Natural killer cell (primary cell): ENCODE measurements around the gene CEP89. TPM values are rescaled to one million over a fixed set of nuclear protein-coding genes. Genes with fewer than 3 reads are reported as not detected.

Experiments used
- ATAC-seq, 3 donors: fragments of 150-1000 bp in 2 of 3; fragments of 200-7000 bp in 1 of 3; cut with Tn5 transposase; 1 replicate in 1 of 3; 2 replicates in 2 of 3; pipeline ENCODE4 v1.10.0; 2021; ENCODE audit warnings: mild to moderate bottlenecking in 2 of 3, moderate library complexity in 2 of 3
- DNase-seq, 2 donors: peaks; one replicate each; pipeline versions ENCODE4 v3.0.0 to v3.0.0-alpha.2; 2013 to 2021; ENCODE audit warnings: mixed read lengths in 1 of 2
- H3K27ac ChIP-seq: one replicate; pipeline ENCODE4 v1.5.1; 2013; ENCODE audit warnings: mild to moderate bottlenecking, low read length
- H3K27me3 ChIP-seq: one replicate; pipeline ENCODE4 v1.6.1; 2013; ENCODE audit warnings: low read length; ENCODE audit not compliant: control insufficient read depth, insufficient read depth
- H3K36me3 ChIP-seq: one replicate; pipeline ENCODE4 v1.6.1; 2013; ENCODE audit warnings: low read length; ENCODE audit not compliant: control insufficient read depth, insufficient read depth
- H3K4me1 ChIP-seq: one replicate; pipeline ENCODE4 v1.6.1; 2013; ENCODE audit warnings: low read length; ENCODE audit not compliant: control insufficient read depth, insufficient read depth
- H3K4me3 ChIP-seq: one replicate; pipeline ENCODE4 v1.5.1; 2013; ENCODE audit warnings: low read length
- H3K9me3 ChIP-seq: one replicate; pipeline ENCODE4 v1.6.1; 2013; ENCODE audit warnings: low read length; ENCODE audit not compliant: control insufficient read depth, insufficient read depth
- H3K27ac Mint-ChIP-seq, 2 donors: one replicate each; pipeline ENCODE4 v1.8.0; 2022; ENCODE audit warnings: mild to moderate bottlenecking in 2 of 2, mixed read lengths in 2 of 2, moderate library complexity in 1 of 2
- H3K27me3 Mint-ChIP-seq, 2 donors: one replicate each; pipeline ENCODE4 v1.8.0; 2022; ENCODE audit warnings: low read depth in 2 of 2, mixed read lengths in 2 of 2
- H3K36me3 Mint-ChIP-seq: one replicate; pipeline ENCODE4 v1.8.0; 2022; ENCODE audit warnings: mixed read lengths
- H3K4me1 Mint-ChIP-seq, 2 donors: one replicate each; pipeline ENCODE4 v1.8.0; 2022; ENCODE audit warnings: mixed read lengths in 2 of 2
- H3K4me3 Mint-ChIP-seq: one replicate; pipeline ENCODE4 v1.8.0; 2022; ENCODE audit warnings: mild to moderate bottlenecking, moderate library complexity, mixed read lengths
- H3K9me3 Mint-ChIP-seq, 2 donors: one replicate each; pipeline ENCODE4 v1.8.0; 2022; ENCODE audit warnings: mixed read lengths in 2 of 2
- CTCF ChIP-seq: fragments of 200-600 bp; IDR thresholded peaks from one replicate; pipeline ENCODE4 v1.8.0; 2022; ENCODE audit warnings: antibody characterized with exemption
- WGBS: methylation state at CpG from one replicate; pipeline ENCODE4 v1.1.7; 2013; ENCODE audit warnings: missing lambda C conversion rate; ENCODE audit not compliant: insufficient coverage; 5-methylcytosine and 5-hydroxymethylcytosine counted together
- intact Hi-C: fragments of 100-400 bp; cut with micrococcal nuclease; formaldehyde crosslinking; loops from one replicate; pipeline ENCODE4 v1.14.2; 2022
- total RNA-seq, 4 donors: library from RNA; stranded (reverse); fragments of 120-200 nt in 1 of 4; gene quantifications; one replicate each; pipeline versions ENCODE4 v1.2.3 to v1.2.4, GENCODE V29; 2013 to 2022

Gene CEP89
- total RNA-seq, 3 donors from 2014 or later (not counting 1 experiment from before 2014, with no cell fraction given), result 7.6 to 12.0 (median 10.3) TPM

GRCh38 chr19:32865326-32865725 lies 106.4 kb downstream of the CEP89 start:
- Histone ChIP-seq H3K9me3 (no peaks in the 10 kb centered on the region), H3K4me3 (no peak overlapping the region), H3K27me3 (no peaks in the 10 kb centered on the region), H3K36me3 (no peaks in the 10 kb centered on the region), H3K4me1 (no peaks in the 10 kb centered on the region), H3K27ac (no peak overlapping the region)
- no peaks in the 10 kb centered on the region for H3K9me3 Mint-ChIP-seq
- H3K4me1 Mint-ChIP-seq, result no peaks in the 10 kb centered on the region
- intact Hi-C loops, result no loop called here
- DNase-seq (no peak), ATAC-seq (no peak)
- H3K4me3 Mint-ChIP-seq, result no peak overlapping the region
- WGBS, result 84% methylated on average over 6 of the region's 6 CpGs
- H3K36me3 Mint-ChIP-seq, result no peaks in the 10 kb centered on the region
- H3K27me3 Mint-ChIP-seq, result no peaks in the 10 kb centered on the region
- no peak for TF ChIP-seq CTCF
- H3K27ac Mint-ChIP-seq, result no peak overlapping the region

GRCh38 chr19:32864318-32865007 lies 107.3 kb downstream of the CEP89 start:
- H3K4me3 ChIP-seq, result no peak overlapping the region
- H3K27me3 Mint-ChIP-seq, result no peaks in the 10 kb centered on the region
- no peak overlapping the region for H3K4me3 Mint-ChIP-seq
- WGBS, result 91% methylated on average over 35 of the region's 35 CpGs
- no peak for TF ChIP-seq CTCF
- DNase-seq (no peak), ATAC-seq (no peak)
- intact Hi-C loops, result no loop called here
- H3K36me3 ChIP-seq, result no peaks in the 10 kb centered on the region
- H3K4me1 Mint-ChIP-seq, result peaks cover 0 to 3% of the 10 kb centered on the region in 2 donors
- H3K36me3 Mint-ChIP-seq, result no peaks in the 10 kb centered on the region
- H3K27ac Mint-ChIP-seq, result no peak overlapping the region
- H3K4me1 ChIP-seq, result no peaks in the 10 kb centered on the region
- no peaks in the 10 kb centered on the region for H3K9me3 Mint-ChIP-seq
- H3K9me3 ChIP-seq, result no peaks in the 10 kb centered on the region
- no peaks in the 10 kb centered on the region for H3K27me3 ChIP-seq
- H3K27ac ChIP-seq, result no peak overlapping the region

- no peak for TF ChIP-seq CTCF
- Histone ChIP-seq H3K27ac (no peak overlapping the region), H3K4me1 (no peaks in the 10 kb centered on the region), H3K9me3 (no peaks in the 10 kb centered on the region), H3K36me3 (no peaks in the 10 kb centered on the region), H3K4me3 (no peak overlapping the region), H3K27me3 (no peaks in the 10 kb centered on the region)
- Mint-ChIP-seq H3K27ac (no peak overlapping the region), H3K36me3 (no peaks in the 10 kb centered on the region), H3K4me3 (no peak overlapping the region), H3K9me3 (no peaks in the 10 kb centered on the region), H3K27me3 (no peaks in the 10 kb centered on the region), H3K4me1 (peaks cover 0 to 7% of the 10 kb centered on the region in 2 donors)
- WGBS, result 93% methylated on average over 13 of the region's 13 CpGs
- intact Hi-C loops, result no loop called here
- DNase-seq, result no peak
- ATAC-seq, result no peak
These were observed 107.9 kb downstream of the CEP89 start for GRCh38 chr19:32863841-32864240.

GRCh38 chr19:32863301-32863700 lies 108.5 kb downstream of the CEP89 start:
- TF ChIP-seq CTCF, result no peak
- ATAC-seq (no peak), DNase-seq (no peak)
- Histone ChIP-seq H3K4me1 (no peaks in the 10 kb centered on the region), H3K9me3 (no peaks in the 10 kb centered on the region), H3K27me3 (no peaks in the 10 kb centered on the region), H3K4me3 (no peak overlapping the region), H3K27ac (no peak overlapping the region), H3K36me3 (no peaks in the 10 kb centered on the region)
- peaks cover 0 to 7% of the 10 kb centered on the region in 2 donors for H3K4me1 Mint-ChIP-seq
- no peaks in the 10 kb centered on the region for H3K36me3 Mint-ChIP-seq
- intact Hi-C loops, result no loop called here
- H3K27me3 Mint-ChIP-seq, result no peaks in the 10 kb centered on the region
- WGBS, result 94% methylated on average over 8 of the region's 8 CpGs
- H3K27ac Mint-ChIP-seq, result no peak overlapping the region
- no peak overlapping the region for H3K4me3 Mint-ChIP-seq
- no peaks in the 10 kb centered on the region for H3K9me3 Mint-ChIP-seq
